IPS DF 6.9 (cell line): Measurements from ENCODE around the gene LAMB1.
"Not testable (repeated sequence)": the region's sequence is repeated elsewhere in the genome, so short reads cannot be mapped to it uniquely, and the experiment has no call there.

ENCODE experiments used
- DNase-seq: peaks from one replicate; pipeline ENCODE4 v3.0.0-alpha.2; 2013; ENCODE audit warnings: low read depth, low spot score
- H3K27ac ChIP-seq: one replicate; pipeline ENCODE4 v1.5.1; 2013; ENCODE audit warnings: low read length, control low read depth
- H3K27me3 ChIP-seq: 2 replicates; pipeline ENCODE4 v1.6.1; 2013; ENCODE audit warnings: mild to moderate bottlenecking, low read length; ENCODE audit not compliant: control insufficient read depth, insufficient read depth
- H3K36me3 ChIP-seq: 2 replicates; pipeline ENCODE4 v1.6.1; 2013; ENCODE audit warnings: low read length; ENCODE audit not compliant: control insufficient read depth, insufficient read depth
- H3K4me1 ChIP-seq: 2 replicates; pipeline ENCODE4 v1.6.1; 2013; ENCODE audit warnings: low read length; ENCODE audit not compliant: control insufficient read depth, insufficient read depth
- H3K4me3 ChIP-seq: 2 replicates; pipeline ENCODE4 v1.5.1; 2013; ENCODE audit warnings: mild to moderate bottlenecking, low read length
- H3K9me3 ChIP-seq: 2 replicates; pipeline ENCODE4 v1.6.1; 2013; ENCODE audit warnings: low read length, inconsistent platforms; ENCODE audit not compliant: control insufficient read depth, insufficient read depth
- WGBS: extraction: QIAGEN DNeasy Blood & Tissue Kit; methylation state at CpG from one replicate; pipeline ENCODE4 v1.1.7; 2013; ENCODE audit warnings: mixed read lengths, missing lambda C conversion rate; ENCODE audit not compliant: insufficient read length, insufficient coverage; 5-methylcytosine and 5-hydroxymethylcytosine counted together

LAMB1 gene

DNA sequence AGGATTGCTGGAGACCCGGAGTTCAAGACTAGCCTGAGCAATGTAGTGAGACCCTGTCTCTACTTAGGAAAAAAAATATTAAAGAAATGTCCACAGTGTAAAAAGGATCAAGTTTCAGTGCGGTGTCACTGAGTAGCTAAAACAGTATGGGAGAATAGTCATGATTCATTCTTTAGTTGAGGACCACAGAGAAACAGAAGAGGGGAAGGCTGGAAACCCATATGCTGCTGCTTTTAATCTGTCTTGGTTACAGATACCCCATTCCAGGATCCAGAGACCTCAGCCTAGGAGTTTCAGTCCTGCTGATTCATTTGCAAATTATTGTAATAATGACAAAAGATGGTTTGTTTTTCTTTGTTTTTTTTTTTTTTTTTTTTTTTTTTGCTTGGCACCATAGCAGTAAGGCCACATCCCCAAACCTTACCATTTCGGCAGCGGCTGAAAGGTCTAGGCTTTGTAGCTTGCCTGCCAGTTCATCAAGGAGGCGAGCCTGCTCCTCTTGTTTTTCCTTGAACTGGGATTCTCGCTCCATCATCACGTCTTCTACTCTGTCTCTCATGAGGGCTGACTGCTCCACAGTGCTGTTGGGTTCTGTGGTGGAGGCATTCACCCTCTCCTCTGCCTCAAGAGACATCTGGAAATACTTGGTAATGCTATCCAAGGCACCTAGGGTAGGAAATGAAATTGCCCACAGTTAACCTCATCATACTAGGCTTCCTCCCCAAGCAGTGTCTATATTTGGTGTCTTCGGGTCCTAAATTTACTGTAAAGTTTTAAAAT, 67.8 kb downstream of the LAMB1 start:
- WGBS: no CpG with 5 or more reads among the region's 8 CpGs
- H3K4me1 ChIP-seq: peaks cover 5% of the 10 kb centered on the region

DNA sequence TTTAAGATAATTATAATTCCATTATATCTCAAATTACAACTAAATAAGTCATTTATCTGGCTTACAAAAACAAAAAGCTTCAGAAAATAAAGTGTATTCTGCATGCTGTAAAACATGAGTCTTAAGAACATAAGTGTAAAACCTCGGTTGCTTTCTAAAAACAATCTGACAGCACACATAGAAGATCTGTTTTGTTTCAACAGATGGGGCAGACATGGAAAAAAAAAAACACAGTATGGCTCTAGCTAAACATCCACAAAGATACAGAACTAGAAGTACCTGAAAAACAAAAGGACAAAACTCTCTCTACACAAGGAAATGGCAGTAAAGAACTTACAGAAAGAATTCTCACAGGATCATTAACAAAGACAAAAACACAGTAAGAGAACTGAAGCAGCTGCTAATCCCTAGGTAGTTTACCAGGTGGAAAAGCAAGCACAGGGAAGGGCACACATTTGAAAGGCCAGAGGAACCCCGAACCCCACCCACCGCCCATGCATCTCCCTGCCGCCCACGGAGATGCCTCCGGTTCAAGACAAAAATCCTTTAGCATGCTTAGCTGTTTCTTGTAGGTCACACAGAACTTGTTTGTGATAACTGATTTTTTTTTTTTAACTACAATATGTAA, 69.5 kb downstream of the LAMB1 start:
- Histone ChIP-seq H3K4me1 (peaks cover 5% of the 10 kb centered on the region), H3K4me3 (no peak overlapping the region), H3K27me3 (no peaks in the 10 kb centered on the region), H3K36me3 (no peaks in the 10 kb centered on the region), H3K27ac (no peak overlapping the region), H3K9me3 (no peaks in the 10 kb centered on the region)
- no CpG with 5 or more reads among the region's 6 CpGs for WGBS
- DNase-seq: no peak

More for the DNA sequence above, 67.8 kb downstream of the LAMB1 start:
- DNase-seq: no peak
- Histone ChIP-seq H3K4me3 (no peak overlapping the region), H3K36me3 (no peaks in the 10 kb centered on the region), H3K27me3 (no peaks in the 10 kb centered on the region), H3K9me3 (no peaks in the 10 kb centered on the region), H3K27ac (no peak overlapping the region)

DNA sequence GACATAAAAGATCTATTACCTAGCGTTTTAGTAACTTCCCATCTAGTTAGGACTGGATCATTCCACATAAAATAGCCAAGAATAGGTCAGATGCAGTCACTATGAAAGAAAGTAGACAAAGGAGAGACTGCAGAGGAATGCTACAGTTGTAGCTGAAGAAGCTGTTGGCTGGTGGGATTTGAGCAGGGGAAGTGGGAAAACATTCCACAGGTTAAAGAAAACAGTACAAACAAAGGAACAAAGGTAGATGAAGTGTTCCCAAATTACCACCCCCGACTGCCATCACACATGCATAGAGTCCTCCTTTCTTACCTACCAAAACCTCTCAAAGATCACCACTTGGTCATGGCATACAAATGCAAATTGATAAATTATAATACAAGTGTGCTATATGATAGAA, 70.2 kb downstream of the LAMB1 start:
- no peak overlapping the region for H3K27ac ChIP-seq
- no peaks in the 10 kb centered on the region for H3K27me3 ChIP-seq
- no CpG with 5 or more reads among the region's 2 CpGs for WGBS
- no peak overlapping the region for H3K4me3 ChIP-seq
- peak; percentile 71 for DNase-seq
- H3K4me1 ChIP-seq: peaks cover 5% of the 10 kb centered on the region
- H3K36me3 ChIP-seq: no peaks in the 10 kb centered on the region
- no peaks in the 10 kb centered on the region for H3K9me3 ChIP-seq

DNA sequence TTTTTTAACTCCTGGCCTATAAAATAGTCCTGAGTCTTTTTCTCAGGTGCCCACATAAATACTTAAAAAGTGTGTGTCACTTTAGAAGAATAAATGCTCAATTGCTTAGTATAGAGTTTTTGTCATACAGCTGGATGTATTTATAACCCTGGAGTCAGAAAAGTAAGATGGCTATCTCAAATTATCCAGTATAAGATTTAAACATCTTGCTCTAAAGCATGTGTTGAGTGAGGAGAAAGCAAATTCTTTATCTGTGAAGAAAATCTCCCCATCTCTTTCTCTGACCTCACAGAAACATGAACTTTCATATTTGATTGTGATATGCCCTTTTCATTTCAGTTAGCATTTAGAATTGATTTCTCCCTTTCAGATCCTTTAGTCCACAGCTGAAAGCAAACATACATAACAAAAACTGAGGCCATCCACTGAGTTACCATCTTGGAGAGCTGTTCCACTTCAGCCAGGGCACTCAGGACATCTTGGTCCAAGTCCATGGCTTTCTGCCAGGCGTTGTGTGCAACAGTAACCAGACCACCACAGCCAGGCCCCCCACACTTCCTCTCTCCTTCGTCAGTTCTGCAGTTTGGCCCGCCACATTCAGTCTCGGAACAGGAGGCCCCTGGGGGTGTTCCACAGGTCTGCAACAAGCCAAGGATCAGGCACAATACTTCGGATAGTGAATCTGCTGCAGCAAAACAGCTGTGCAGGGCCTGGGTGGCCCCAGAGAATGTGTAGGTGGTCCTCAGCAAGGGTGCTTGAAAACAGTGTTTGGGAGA, 71.0 kb downstream of the LAMB1 start:
- no peaks in the 10 kb centered on the region for H3K36me3 ChIP-seq
- no peak overlapping the region for H3K4me3 ChIP-seq
- DNase-seq: no peak
- no CpG with 5 or more reads among the region's 5 CpGs for WGBS
- H3K27ac ChIP-seq: no peak overlapping the region
- no peaks in the 10 kb centered on the region for H3K9me3 ChIP-seq
- peaks cover 5% of the 10 kb centered on the region for H3K4me1 ChIP-seq
- H3K27me3 ChIP-seq: no peaks in the 10 kb centered on the region

DNA sequence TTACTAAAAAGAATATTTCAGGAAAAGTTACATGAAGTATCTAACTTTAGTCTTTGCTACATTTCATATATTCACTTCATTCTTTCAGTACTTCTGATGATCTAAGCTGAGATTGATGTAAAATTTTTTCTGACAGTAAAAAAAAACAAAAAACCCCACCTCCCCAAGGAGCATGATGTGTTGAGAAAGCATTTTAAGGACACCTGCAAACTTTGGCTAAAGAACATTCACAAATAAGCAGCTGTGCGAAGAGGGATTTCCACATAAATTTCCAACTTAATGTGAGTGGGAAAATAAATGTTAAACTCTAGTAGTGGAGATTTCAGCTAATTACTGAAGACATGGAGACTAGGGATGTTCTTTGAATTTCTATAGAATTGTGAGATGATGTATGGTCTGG, 76.5 kb downstream of the LAMB1 start:
- H3K27me3 ChIP-seq: no peaks in the 10 kb centered on the region
- no peak overlapping the region for H3K27ac ChIP-seq
- H3K4me3 ChIP-seq: no peak overlapping the region
- no CpG with 5 or more reads among the region's 1 CpG for WGBS
- H3K36me3 ChIP-seq: no peaks in the 10 kb centered on the region
- H3K4me1 ChIP-seq: no peaks in the 10 kb centered on the region
- DNase-seq: no peak
- H3K9me3 ChIP-seq: no peaks in the 10 kb centered on the region

DNA sequence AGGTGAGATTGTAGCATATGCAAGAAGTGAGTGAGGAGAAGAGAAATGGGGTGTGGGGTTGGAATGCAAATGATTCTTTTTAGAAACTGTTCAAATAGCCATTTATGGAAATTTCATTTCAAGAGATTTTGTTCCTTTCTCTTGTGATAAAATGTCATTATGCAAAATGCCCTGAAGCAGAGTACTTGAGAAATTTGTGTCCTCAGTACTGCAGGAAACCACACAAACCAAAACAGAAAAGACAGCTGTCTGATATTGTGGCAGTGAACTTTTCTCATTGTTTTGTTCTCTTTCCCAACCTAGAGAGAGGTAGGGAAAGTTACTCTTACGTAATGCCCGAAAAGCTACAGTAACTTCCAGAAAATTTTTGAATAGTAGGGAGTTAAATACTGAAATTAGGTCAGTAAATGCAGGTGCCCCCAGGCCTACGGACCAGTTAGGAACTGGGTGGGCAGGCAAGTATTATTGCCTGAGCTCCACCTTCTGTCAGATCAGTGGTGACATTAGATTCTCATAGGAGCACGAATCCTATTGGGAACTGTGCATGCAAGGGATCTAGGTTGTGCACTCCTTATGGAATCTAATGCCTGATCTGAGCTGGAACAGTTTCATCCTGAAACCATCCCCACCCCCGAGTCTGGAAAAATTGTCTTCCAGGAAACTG, 78.0 kb downstream of the LAMB1 start:
- Histone ChIP-seq H3K4me1 (no peaks in the 10 kb centered on the region), H3K27ac (no peak overlapping the region), H3K9me3 (no peaks in the 10 kb centered on the region), H3K4me3 (no peak overlapping the region), H3K27me3 (no peaks in the 10 kb centered on the region), H3K36me3 (no peaks in the 10 kb centered on the region)
- no peak for DNase-seq
- no CpG with 5 or more reads among the region's 5 CpGs for WGBS

DNA sequence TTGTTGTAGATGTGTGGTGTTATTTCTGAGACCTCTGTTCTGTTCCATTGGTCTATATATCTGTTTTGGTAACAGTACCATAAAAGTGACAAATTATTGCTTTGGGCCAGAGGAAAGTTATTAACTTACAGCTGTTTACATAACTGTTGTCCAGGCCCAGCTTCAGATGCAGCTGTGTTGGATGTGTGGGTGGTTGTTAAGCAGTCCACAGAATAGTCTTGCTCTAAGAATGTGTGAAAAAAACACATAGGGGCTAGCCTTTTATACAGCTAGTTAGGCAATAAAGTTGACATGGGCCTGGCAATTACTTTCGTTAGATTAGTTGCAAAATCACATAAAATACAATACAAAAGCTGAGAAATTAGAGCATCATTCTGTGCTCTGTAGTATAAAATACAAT, 80.1 kb downstream of the LAMB1 start:
- Histone ChIP-seq H3K36me3 (no peaks in the 10 kb centered on the region), H3K9me3 (no peaks in the 10 kb centered on the region), H3K27ac (no peak overlapping the region), H3K4me3 (no peak overlapping the region), H3K27me3 (no peaks in the 10 kb centered on the region), H3K4me1 (no peaks in the 10 kb centered on the region)
- no CpG with 5 or more reads among the region's 1 CpG for WGBS
- DNase-seq: no peak

DNA sequence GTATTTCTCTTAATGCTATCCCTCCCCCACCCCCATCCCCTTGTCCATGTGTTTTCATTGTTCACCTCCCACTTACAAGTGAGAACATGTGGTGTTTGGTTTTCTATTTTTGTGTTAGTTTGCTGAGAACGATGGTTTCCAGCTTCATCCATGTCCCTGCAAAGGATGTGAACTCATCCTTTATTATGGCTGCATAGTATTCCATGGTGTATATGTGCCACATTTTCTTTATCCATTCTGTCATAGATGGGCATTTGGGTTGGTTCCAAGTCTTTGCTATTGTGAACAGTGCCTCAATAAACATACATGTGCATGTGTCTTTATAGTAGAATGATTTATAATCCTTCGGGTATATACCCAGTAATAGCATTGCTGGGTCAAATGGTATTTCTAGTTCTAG, 81.1 kb downstream of the LAMB1 start:
- not testable (repeated sequence) for H3K4me3 ChIP-seq, H3K27me3 ChIP-seq, H3K36me3 ChIP-seq, H3K27ac ChIP-seq, H3K9me3 ChIP-seq, H3K4me1 ChIP-seq, DNase-seq
- WGBS: no CpG with 5 or more reads among the region's 2 CpGs

DNA sequence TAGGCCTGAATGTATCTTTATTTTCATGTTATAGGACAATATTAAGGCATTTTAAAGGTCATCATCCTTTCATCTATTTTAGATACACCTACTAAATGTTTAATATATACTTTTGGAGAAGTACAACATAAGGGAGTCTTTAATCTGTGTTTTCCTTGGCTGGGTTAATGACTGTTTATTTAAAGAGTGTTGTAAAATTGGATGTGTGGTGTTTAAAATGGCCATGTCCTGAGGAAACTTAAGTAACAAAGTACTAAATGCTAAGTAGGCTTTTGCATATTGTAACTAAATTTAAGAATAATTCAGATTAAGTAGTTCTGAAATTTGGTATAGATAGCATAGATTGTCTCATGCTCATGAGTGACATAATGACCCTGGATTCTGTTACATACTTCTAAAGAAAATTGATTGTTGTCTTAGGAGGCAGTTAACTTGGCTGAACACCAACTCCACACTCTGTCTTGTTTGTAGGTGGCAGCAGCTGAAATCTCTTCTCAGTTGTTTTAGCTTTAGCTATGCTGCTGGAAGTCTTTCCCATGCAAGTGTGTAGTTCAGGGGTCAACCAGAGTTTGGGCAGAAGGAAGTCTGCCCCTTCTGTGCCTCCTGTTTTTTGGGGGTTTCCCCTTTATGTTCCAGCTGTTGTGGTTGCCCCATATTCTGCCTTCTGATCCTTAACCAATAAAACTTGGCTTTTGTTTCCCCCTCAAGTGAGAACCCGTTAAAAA, 82.8 kb downstream of the LAMB1 start:
- no peak for DNase-seq
- Histone ChIP-seq H3K4me1 (no peaks in the 10 kb centered on the region), H3K27ac (no peak overlapping the region), H3K27me3 (no peaks in the 10 kb centered on the region), H3K4me3 (no peak overlapping the region), H3K36me3 (no peaks in the 10 kb centered on the region), H3K9me3 (no peaks in the 10 kb centered on the region)
- WGBS: no CpG with 5 or more reads among the region's 1 CpG

DNA sequence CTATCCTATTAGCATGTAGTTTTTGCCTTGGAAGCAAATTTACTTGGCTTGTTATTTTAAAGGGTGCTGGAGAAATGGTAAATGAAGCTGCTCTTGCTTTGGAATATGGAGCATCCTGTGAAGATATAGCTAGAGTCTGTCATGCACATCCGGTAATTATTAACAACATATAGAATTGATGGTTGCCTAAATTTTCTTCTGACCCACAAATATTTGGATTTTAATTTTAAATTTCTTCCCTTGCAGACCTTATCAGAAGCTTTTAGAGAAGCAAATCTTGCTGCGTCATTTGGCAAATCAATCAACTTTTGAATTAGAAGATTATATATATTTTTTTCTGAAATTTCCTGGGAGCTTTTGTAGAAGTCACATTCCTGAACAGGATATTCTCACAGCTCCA, 84.0 kb downstream of the LAMB1 start:
- Histone ChIP-seq H3K27me3 (no peaks in the 10 kb centered on the region), H3K4me1 (no peaks in the 10 kb centered on the region), H3K36me3 (no peaks in the 10 kb centered on the region), H3K27ac (no peak overlapping the region), H3K4me3 (no peak overlapping the region), H3K9me3 (no peaks in the 10 kb centered on the region)
- DNase-seq: no peak
- no CpG with 5 or more reads among the region's 2 CpGs for whole genome bisulfite sequencing
